Body of pancreas (tissue), 4 donors: Measurements from ENCODE around the gene GPR142.

ENCODE experiments used
- POLR2A ChIP-seq, 3 donors: fragments of 450-650 bp; IDR thresholded peaks; one replicate each; pipeline ENCODE4 v1.6.1; 2016; ENCODE audit warnings: antibody characterized with exemption in 3 of 3, mild to moderate bottlenecking in 2 of 3
- TF ChIP-seq, protein P1 (sequence below), 7 experiments: fragments of 450-650 bp in 4 of 7; fragments of 200-600 bp in 3 of 7; sonication (generic) in 3 of 7; IDR thresholded peaks; one replicate each; pipeline ENCODE4 v1.5.1; 2016 to 2019; ENCODE audit warnings: antibody characterized with exemption in 7 of 7

DNA sequence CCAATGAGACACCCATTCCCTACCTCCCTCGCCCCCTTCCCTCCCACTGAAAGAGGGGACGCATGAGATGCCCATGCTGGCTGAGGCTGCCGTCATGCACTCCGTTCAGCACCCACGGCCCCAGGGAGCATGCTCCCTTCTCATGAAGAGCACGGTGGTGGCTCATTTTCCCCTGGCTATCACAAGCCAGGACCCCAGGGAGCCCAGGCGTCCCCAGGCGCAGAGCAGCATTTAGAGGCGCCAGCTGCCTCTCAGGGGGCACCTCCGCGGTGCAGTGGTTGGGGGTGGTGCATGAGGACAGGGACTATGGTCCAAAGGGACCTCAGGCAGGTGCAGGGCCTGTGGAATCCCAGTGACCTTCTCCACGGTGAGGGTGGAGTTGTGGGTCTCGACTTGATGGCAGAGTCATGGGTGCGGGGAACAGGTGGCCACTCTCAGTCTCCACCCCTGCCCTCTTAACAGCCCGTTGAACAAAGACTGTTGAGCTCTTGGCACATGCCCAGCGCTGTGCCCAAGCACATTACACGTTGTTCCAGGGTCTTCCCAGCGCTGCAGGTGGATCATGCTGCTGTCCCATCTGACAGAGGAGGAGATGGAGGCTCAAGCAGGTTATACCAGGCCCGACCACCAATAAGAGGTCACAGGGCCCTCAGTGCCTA lies 27.6 kb upstream of the GPR142 start:
- TF ChIP-seq, protein P1, sequence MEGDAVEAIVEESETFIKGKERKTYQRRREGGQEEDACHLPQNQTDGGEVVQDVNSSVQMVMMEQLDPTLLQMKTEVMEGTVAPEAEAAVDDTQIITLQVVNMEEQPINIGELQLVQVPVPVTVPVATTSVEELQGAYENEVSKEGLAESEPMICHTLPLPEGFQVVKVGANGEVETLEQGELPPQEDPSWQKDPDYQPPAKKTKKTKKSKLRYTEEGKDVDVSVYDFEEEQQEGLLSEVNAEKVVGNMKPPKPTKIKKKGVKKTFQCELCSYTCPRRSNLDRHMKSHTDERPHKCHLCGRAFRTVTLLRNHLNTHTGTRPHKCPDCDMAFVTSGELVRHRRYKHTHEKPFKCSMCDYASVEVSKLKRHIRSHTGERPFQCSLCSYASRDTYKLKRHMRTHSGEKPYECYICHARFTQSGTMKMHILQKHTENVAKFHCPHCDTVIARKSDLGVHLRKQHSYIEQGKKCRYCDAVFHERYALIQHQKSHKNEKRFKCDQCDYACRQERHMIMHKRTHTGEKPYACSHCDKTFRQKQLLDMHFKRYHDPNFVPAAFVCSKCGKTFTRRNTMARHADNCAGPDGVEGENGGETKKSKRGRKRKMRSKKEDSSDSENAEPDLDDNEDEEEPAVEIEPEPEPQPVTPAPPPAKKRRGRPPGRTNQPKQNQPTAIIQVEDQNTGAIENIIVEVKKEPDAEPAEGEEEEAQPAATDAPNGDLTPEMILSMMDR (IDR thresholded peaks at IDR 0.05): no peak
- no peak for TF ChIP-seq POLR2A (IDR thresholded peaks at IDR 0.05)
